Endodermal cell (in vitro differentiated cells): ENCODE data around the gene ACKR3. TPM values are rescaled to one million over a fixed set of nuclear protein-coding genes. Genes with fewer than 3 reads are reported as not detected.
A peak's percentile ranks its signal among the peaks of the same experiment; 100 is the strongest.

Experiments
- DNase-seq: peaks from one replicate; pipeline ENCODE4 v3.0.0-alpha.2; 2017
- H3K27ac ChIP-seq: 2 replicates; pipeline ENCODE4 v1.5.1; 2013; ENCODE audit warnings: mild to moderate bottlenecking, low read depth, low read length, moderate library complexity
- H3K27me3 ChIP-seq: 2 replicates; pipeline ENCODE4 v1.6.1; 2013; ENCODE audit warnings: mild to moderate bottlenecking, low read length, moderate library complexity; ENCODE audit not compliant: insufficient read depth, control insufficient read depth, poor library complexity, severe bottlenecking
- H3K36me3 ChIP-seq: 2 replicates; pipeline ENCODE4 v1.7.0; 2013; ENCODE audit warnings: mild to moderate bottlenecking, low read length, moderate library complexity; ENCODE audit not compliant: control insufficient read depth, insufficient read depth
- H3K4me1 ChIP-seq: one replicate; pipeline ENCODE4 v1.7.0; 2013; ENCODE audit warnings: low read length; ENCODE audit not compliant: control insufficient read depth, insufficient read depth
- H3K4me3 ChIP-seq: 2 replicates; pipeline ENCODE4 v1.5.1; 2013; ENCODE audit warnings: mild to moderate bottlenecking, low read length, moderate library complexity
- H3K9ac ChIP-seq: 2 replicates; pipeline ENCODE4 v1.6.1; 2013; ENCODE audit warnings: mild to moderate bottlenecking, low read length, moderate library complexity; ENCODE audit not compliant: poor library complexity, severe bottlenecking; ENCODE audit errors: extremely low read depth
- H3K9me3 ChIP-seq: 2 replicates; pipeline ENCODE4 v1.6.1; 2013; ENCODE audit warnings: mild to moderate bottlenecking, low read length, moderate library complexity; ENCODE audit not compliant: control insufficient read depth
- H3K27ac Mint-ChIP-seq: 2 replicates; pipeline ENCODE4 v1.8.0; 2020; ENCODE audit warnings: mixed read lengths
- H3K27me3 Mint-ChIP-seq: 2 replicates; pipeline ENCODE4 v1.8.0; 2021; ENCODE audit warnings: mild to moderate bottlenecking, mixed read lengths; ENCODE audit not compliant: insufficient read depth
- H3K36me3 Mint-ChIP-seq: 2 replicates; pipeline ENCODE4 v1.8.0; 2020; ENCODE audit warnings: low read depth, mixed read lengths
- H3K4me1 Mint-ChIP-seq: 2 replicates; pipeline ENCODE4 v1.8.0; 2020; ENCODE audit warnings: mixed read lengths
- H3K4me3 Mint-ChIP-seq: 2 replicates; pipeline ENCODE4 v1.8.0; 2020; ENCODE audit warnings: mild to moderate bottlenecking, moderate library complexity, mixed read lengths
- H3K9me3 Mint-ChIP-seq: 2 replicates; pipeline ENCODE4 v1.8.0; 2020; ENCODE audit warnings: mild to moderate bottlenecking, mixed read lengths
- CTCF ChIP-seq: fragments of 200-600 bp; sonication (generic); conservative IDR thresholded peaks from 2 replicates; pipeline ENCODE4 v1.5.0; 2021; ENCODE audit warnings: antibody characterized with exemption, mild to moderate bottlenecking
- WGBS, 2 experiments: methylation state at CpG; one replicate each; pipeline versions ENCODE4 v1.1.5 to v1.1.7; 2013; ENCODE audit warnings: missing lambda C conversion rate in 2 of 2, mixed read lengths in 1 of 2; ENCODE audit not compliant: insufficient coverage in 1 of 2, insufficient read length in 1 of 2; 5-methylcytosine and 5-hydroxymethylcytosine counted together
- total RNA-seq, 2 donors: library from RNA; stranded (reverse); fragmentation: NEBNext Ultra II Directional in 1 of 2; extraction: Animal tissue kit (Norgen Biotek cat#: 25700) in 1 of 2; gene quantifications; 2 replicates in 1 of 2; 3 replicates in 1 of 2; pipeline ENCODE4 v1.2.1, GENCODE V29; 2021

ACKR3 gene
- total RNA-seq, 2 donors from 2014 or later, result 76.9 to 110 TPM

DNA sequence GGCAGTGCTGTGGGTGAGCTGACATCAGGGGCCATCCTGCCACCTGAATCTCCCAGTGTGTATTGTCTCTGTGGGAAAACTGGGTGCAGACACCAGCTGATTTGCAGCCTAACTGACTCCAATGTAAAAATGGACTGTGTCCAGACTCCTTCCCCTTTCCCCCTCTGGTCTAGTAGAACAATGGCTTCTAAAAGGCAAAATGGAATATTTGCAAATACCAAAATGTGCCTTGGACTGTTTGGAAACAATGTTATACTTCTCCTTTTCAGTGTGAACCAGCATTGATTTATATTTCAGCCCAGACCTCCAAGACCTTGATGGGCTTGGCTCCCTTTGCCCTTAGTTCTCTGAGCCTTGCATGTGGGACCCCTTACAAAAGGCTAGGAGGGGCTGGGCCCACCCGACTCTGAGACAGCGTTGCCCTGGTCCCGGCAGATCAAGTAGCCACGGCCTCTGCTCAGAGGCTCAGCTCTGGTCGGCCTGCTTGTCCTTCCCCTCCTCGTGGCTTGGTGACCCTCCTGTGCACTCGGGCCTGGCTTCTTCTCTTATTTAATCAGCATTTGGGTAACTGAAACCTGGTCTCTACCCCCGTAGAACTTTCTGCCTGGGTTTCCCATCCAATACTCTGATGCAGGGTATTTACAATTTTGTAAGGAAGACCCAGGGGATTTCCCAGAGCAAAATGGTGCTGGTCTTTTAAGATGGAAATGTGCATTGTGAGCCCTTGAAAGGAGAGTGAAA, 18.0 kb upstream of the ACKR3 start:
- Mint-ChIP-seq H3K4me1 (peaks cover 4% of the 10 kb centered on the region), H3K9me3 (peaks cover 7% of the 10 kb centered on the region), H3K4me3 (no peak overlapping the region), H3K27me3 (peaks cover 31% of the 10 kb centered on the region), H3K36me3 (no peaks in the 10 kb centered on the region), H3K27ac (no peak overlapping the region)
- Histone ChIP-seq H3K27me3 (no peaks in the 10 kb centered on the region), H3K27ac (no peak overlapping the region), H3K4me3 (no peak overlapping the region), H3K9me3 (no peaks in the 10 kb centered on the region), H3K9ac (no peak overlapping the region), H3K4me1 (no peaks in the 10 kb centered on the region), H3K36me3 (no peaks in the 10 kb centered on the region)
- TF ChIP-seq CTCF, result no peak
- 71 to 73% methylated on average over 6 to 8 of the region's 8 CpGs for WGBS, 2 experiments
- DNase-seq, result peak; percentile 39

DNA sequence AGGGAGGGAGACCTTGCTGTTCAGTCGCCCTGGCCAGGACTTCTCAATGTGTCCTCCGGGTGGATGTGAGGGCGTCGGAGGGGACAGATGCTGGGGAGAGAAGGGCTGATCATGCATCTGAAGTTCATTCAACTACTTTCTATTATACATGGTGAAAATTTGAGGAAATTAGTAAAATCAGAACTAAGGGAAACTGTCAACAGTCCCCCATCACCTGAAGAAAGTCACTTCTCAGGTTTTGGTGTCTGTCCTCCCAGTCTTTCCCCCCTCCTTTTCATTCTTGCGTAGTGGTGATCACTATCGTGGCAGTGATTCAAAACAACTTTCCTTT, 17.4 kb upstream of the ACKR3 start:
- 82% methylated on average over 6 of the region's 6 CpGs; no CpG with 5 or more reads in 1 of the 2 experiments for WGBS, 2 experiments
- no peak for TF ChIP-seq CTCF
- Mint-ChIP-seq H3K4me3 (no peak overlapping the region), H3K4me1 (peaks cover 4% of the 10 kb centered on the region), H3K36me3 (no peaks in the 10 kb centered on the region), H3K27ac (no peak overlapping the region), H3K27me3 (peaks cover 31% of the 10 kb centered on the region), H3K9me3 (peaks cover 7% of the 10 kb centered on the region)
- Histone ChIP-seq H3K9ac (no peak overlapping the region), H3K4me1 (no peaks in the 10 kb centered on the region), H3K27ac (no peak overlapping the region), H3K36me3 (no peaks in the 10 kb centered on the region), H3K9me3 (no peaks in the 10 kb centered on the region), H3K4me3 (no peak overlapping the region), H3K27me3 (no peaks in the 10 kb centered on the region)
- DNase-seq, result peak; percentile 44

GRCh38 chr2:236552581-236553363, 16.9 kb upstream of the ACKR3 start:
- H3K27ac Mint-ChIP-seq, result no peak overlapping the region
- 90 to 92% methylated on average over 5 to 11 of the region's 11 CpGs for WGBS, 2 experiments
- H3K4me3 Mint-ChIP-seq, result no peak overlapping the region
- no peak overlapping the region for H3K9ac ChIP-seq
- no peaks in the 10 kb centered on the region for H3K9me3 ChIP-seq
- H3K36me3 Mint-ChIP-seq, result no peaks in the 10 kb centered on the region
- H3K4me3 ChIP-seq, result no peak overlapping the region
- peaks cover 4% of the 10 kb centered on the region for H3K4me1 Mint-ChIP-seq
- no peak for TF ChIP-seq CTCF
- H3K27me3 Mint-ChIP-seq, result peaks cover 31% of the 10 kb centered on the region
- no peaks in the 10 kb centered on the region for H3K36me3 ChIP-seq
- H3K27ac ChIP-seq, result no peak overlapping the region
- peak; percentile 23 for DNase-seq
- H3K27me3 ChIP-seq, result no peaks in the 10 kb centered on the region
- peaks cover 7% of the 10 kb centered on the region for H3K9me3 Mint-ChIP-seq
- no peaks in the 10 kb centered on the region for H3K4me1 ChIP-seq
